LNCaP clone FGC (cell line): ENCODE results near the gene UGT1A9.
"Not testable (repeated sequence)": the region's sequence is repeated elsewhere in the genome, so short reads cannot be mapped to it uniquely, and the experiment has no call there.

Experiments
- DNase-seq: peaks from one replicate; pipeline ENCODE4 v3.0.0-alpha.2; 2011; ENCODE audit warnings: low read depth
- H3K4me3 ChIP-seq: 2 replicates; pipeline ENCODE4 v1.5.1; 2011; ENCODE audit warnings: mild to moderate bottlenecking, low read depth, low read length, control low read depth
- TF ChIP-seq, protein P1 (sequence below): IDR thresholded peaks from 2 replicates; pipeline ENCODE4 v1.5.1; 2012; ENCODE audit warnings: mild to moderate bottlenecking; ENCODE audit not compliant: control insufficient read depth, insufficient read depth; ENCODE audit errors: extremely low read depth

The UGT1A9 gene

DNA sequence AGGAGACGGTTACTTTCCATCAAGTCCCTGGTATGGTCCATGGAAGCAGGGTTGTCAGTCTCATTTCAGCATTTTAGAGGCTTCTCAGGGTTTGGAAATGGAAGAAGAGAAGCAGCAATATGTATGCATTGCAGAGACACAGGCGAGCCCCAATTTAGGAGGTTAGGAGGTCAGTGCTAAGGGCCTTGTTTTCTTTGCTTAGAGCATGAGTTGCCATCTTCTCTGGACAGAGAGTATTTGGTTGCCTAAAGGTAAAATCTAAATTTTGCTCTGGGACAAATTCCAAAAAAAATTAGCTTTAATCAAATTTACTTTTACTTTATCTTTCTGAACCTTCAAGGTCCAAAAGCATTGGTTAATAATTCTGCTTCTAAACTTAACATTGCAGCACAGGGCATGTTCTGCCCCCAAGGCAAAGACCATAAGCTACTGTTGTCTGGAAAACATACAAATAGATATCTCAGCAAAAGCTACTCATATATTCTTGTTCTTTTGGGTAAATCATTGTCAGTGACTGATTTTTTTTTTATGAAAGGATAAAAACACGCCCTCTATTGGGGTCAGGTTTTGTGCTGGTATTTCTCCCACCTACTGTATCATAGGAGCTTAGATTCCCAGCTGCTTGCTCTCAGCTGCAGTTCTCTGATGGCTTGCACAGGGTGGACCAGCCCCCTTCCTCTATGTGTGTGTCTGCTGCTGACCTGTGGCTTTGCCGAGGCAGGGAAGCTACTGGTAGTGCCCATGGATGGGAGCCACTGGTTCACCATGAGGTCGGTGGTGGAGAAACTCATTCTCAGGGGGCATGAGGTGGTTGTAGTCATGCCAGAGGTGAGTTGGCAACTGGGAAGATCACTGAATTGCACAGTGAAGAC lies at the start of gene UGT1A9:
TSS of gene UGT1A9 (plus strand) at position 609 of the 872 bp plus-strand sequence. CDS start at position 646, 37 bp downstream.
- no peak within 1 kb of the TSS for H3K4me3 ChIP-seq
- no peak for DNase-seq
- TF ChIP-seq, protein P1, sequence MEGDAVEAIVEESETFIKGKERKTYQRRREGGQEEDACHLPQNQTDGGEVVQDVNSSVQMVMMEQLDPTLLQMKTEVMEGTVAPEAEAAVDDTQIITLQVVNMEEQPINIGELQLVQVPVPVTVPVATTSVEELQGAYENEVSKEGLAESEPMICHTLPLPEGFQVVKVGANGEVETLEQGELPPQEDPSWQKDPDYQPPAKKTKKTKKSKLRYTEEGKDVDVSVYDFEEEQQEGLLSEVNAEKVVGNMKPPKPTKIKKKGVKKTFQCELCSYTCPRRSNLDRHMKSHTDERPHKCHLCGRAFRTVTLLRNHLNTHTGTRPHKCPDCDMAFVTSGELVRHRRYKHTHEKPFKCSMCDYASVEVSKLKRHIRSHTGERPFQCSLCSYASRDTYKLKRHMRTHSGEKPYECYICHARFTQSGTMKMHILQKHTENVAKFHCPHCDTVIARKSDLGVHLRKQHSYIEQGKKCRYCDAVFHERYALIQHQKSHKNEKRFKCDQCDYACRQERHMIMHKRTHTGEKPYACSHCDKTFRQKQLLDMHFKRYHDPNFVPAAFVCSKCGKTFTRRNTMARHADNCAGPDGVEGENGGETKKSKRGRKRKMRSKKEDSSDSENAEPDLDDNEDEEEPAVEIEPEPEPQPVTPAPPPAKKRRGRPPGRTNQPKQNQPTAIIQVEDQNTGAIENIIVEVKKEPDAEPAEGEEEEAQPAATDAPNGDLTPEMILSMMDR: no peak

DNA sequence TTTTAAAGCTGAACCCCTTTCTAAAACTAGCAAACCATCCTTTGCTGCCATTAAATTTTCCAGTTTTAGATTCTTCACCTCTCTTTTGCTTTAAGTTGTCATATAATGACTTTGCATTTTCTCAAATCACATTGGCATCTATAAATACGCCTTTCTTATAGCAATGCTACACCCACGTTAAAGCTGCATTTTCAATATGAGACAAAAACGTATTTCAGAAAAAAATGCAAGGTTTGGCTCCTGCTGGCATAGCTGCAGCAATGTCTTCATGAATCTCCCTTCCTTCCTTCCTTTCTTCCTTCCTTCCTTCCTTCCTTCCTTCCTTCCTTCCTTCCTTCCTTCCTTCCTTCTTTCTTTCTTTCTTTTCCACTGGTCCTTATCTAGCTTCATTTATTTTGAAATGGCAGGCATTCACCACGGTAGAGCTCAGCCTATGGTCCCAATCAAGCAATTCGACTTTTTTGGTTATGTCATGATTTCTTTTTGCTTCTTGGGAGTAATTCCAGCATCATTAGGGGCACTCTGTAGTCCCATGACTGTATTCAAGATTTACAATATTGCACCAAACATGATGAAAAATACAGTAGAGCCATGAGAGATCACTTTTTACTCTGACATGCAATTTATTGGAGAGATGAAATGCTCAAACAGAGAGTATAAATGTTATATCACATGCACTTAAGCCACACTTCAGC lies 44.2 kb upstream of the UGT1A9 start:
- no peak overlapping the region for H3K4me3 ChIP-seq
- no peak for DNase-seq
- TF ChIP-seq, protein P1: no peak

GRCh38 chr2:233636306-233636705 lies 35.4 kb upstream of the UGT1A9 start, which contains the start of gene UGT1A10:
TSS of gene UGT1A10 (plus strand) at chr2:233636448. CDS start at chr2:233636523, 75 bp downstream.
- H3K4me3 ChIP-seq, DNase-seq: not testable (repeated sequence)

DNA sequence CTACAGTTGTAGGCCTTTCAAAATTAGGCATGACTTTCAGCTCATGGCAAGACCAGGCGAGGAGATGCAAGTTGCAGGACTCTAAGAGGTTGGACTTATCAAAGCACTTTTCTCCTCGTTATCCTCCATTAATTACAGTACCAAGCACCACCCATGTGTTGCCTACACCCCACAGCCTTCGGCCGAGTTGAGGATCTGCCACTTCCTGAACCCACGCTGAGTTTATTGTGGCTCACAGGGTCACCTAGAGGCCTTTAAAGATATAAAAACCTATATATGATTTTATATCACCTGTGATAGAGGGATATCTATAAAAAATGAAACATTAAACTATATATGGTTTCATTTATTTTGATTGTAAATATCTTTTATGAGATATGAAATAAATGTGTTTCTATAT lies 32.9 kb upstream of the UGT1A9 start:
- no peak for DNase-seq
- no peak overlapping the region for H3K4me3 ChIP-seq
- TF ChIP-seq, protein P1: 0 out of 2 replicates have a peak, but pooled peaks have one; percentile 10

- H3K4me3 ChIP-seq: no peak overlapping the region
- TF ChIP-seq, protein P1: no peak
- no peak for DNase-seq
Measured at GRCh38 chr2:233639860-233640259, 31.8 kb upstream of the UGT1A9 start.

GRCh38 chr2:233643128-233643527 lies 28.6 kb upstream of the UGT1A9 start:
- DNase-seq: no peak
- TF ChIP-seq, protein P1: 0 out of 2 replicates have a peak, but pooled peaks have one; percentile 14
- H3K4me3 ChIP-seq: no peak overlapping the region

- H3K4me3 ChIP-seq, DNase-seq: not testable (repeated sequence)
Measured at GRCh38 chr2:233646033-233646432, 25.7 kb upstream of the UGT1A9 start.
